HG02588 (cell line): ENCODE measurements around the gene FXYD1.

Source experiments
- ATAC-seq: cut with Tn5 transposase; IDR thresholded peaks from one replicate; pipeline ENCODE4 v1.9.1; 2021; ENCODE audit warnings: mild to moderate bottlenecking, moderate library complexity; ENCODE audit not compliant: unreplicated experiment

Gene FXYD1

DNA sequence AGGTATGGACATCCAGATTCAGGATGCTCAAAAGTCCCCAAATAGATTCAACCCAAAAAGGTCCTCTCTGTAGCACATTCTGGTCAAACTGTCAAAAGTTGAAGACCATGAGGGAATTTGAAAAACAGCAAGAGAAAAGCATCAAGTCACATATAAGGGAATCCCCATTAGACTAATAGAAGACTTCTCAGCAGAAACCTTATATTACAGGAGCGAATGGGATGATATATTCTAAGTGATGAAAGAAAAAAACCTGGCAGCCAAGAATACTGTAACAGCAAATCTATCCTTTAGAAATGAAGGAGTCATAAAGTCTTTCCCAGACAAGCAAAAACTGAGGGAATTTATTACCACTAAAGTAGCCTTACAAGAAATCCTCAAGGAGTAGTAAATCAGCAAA lies 45.6 kb downstream of the FXYD1 start:
- no peak for ATAC-seq

DNA sequence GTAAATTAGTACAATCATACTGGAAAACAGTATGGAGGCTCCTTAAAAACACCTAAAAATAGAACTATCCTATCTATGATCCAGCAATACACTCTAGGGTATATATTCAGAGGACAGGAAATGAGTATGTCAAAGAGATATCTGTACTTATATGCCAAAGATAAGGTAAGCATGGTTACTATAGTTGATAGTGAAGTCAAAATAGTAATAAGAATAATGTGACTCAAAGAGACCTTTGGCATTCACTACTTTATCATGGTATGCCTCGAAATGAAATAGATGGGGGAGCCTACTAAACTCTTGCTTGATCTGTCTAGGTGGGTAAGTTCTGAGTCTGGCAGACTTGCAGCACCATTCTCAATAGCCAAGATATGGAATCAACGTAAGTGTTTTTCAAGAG lies 46.3 kb downstream of the FXYD1 start:
- no peak for ATAC-seq
